Stimulated activated naive CD8-positive, alpha-beta T cell treated with anti-CD3 and anti-CD28 coated beads, Interleukin-15, Interleukin-2, amounts not matched to agents 100 ng/mL and 50 ng/mL, for 24 hours (primary cell): ENCODE results near the gene ANHX.
"Not testable (repeated sequence)": the region's sequence is repeated elsewhere in the genome, so short reads cannot be mapped to it uniquely, and the experiment has no call there.

Experiments used
- H3K27ac Mint-ChIP-seq: one replicate; pipeline ENCODE4 v1.8.0; 2021; ENCODE audit warnings: mild to moderate bottlenecking, mixed read lengths
- H3K27me3 Mint-ChIP-seq: one replicate; pipeline ENCODE4 v1.8.0; 2021; ENCODE audit warnings: mixed read lengths
- H3K36me3 Mint-ChIP-seq: one replicate; pipeline ENCODE4 v1.8.0; 2021; ENCODE audit warnings: low read depth, mixed read lengths
- H3K4me1 Mint-ChIP-seq: one replicate; pipeline ENCODE4 v1.8.0; 2021; ENCODE audit warnings: low read depth, mixed read lengths
- H3K4me3 Mint-ChIP-seq: one replicate; pipeline ENCODE4 v1.8.0; 2021; ENCODE audit warnings: mild to moderate bottlenecking, mixed read lengths
- H3K9me3 Mint-ChIP-seq: one replicate; pipeline ENCODE4 v1.8.0; 2021; ENCODE audit warnings: mixed read lengths

ANHX gene

GRCh38 chr12:133235401-133236112, at the start of gene ANHX:
Gene ANHX, minus strand, starts transcription at chr12:133235877. Its CDS starts 1,521 bp downstream, at chr12:133234356.
- Mint-ChIP-seq H3K4me3 (no peak within 1 kb of the TSS), H3K4me1 (no peaks in the 10 kb centered on the region), H3K36me3 (no peaks in the 10 kb centered on the region), H3K27me3 (no peaks in the 10 kb centered on the region), H3K27ac (no peak within 1 kb of the TSS), H3K9me3 (peaks cover 30% of the 10 kb centered on the region)

GRCh38 chr12:133264668-133265067, 29.0 kb upstream of the ANHX start:
- H3K4me3 Mint-ChIP-seq, H3K27ac Mint-ChIP-seq, H3K27me3 Mint-ChIP-seq, H3K4me1 Mint-ChIP-seq, H3K9me3 Mint-ChIP-seq, H3K36me3 Mint-ChIP-seq: not testable (repeated sequence)

- H3K9me3 Mint-ChIP-seq, result peaks cover 10% of the 10 kb centered on the region
- no peak overlapping the region for H3K4me3 Mint-ChIP-seq
- no peak overlapping the region for H3K27ac Mint-ChIP-seq
Observed at GRCh38 chr12:133264173-133264572, 28.5 kb upstream of the ANHX start.

GRCh38 chr12:133256321-133256720, 20.6 kb upstream of the ANHX start:
- peaks cover 21% of the 10 kb centered on the region for H3K9me3 Mint-ChIP-seq
- no peaks in the 10 kb centered on the region for H3K36me3 Mint-ChIP-seq
- H3K27ac Mint-ChIP-seq, result no peak overlapping the region
- H3K27me3 Mint-ChIP-seq, result no peaks in the 10 kb centered on the region
- H3K4me1 Mint-ChIP-seq, result no peaks in the 10 kb centered on the region
- H3K4me3 Mint-ChIP-seq, result no peak overlapping the region

More at GRCh38 chr12:133264173-133264572, 28.5 kb upstream of the ANHX start:
- Mint-ChIP-seq H3K27me3 (no peaks in the 10 kb centered on the region), H3K4me1 (no peaks in the 10 kb centered on the region), H3K36me3 (no peaks in the 10 kb centered on the region)

GRCh38 chr12:133255833-133256232, 20.2 kb upstream of the ANHX start:
- H3K9me3 Mint-ChIP-seq, result peaks cover 24% of the 10 kb centered on the region
- H3K4me1 Mint-ChIP-seq, H3K27ac Mint-ChIP-seq, H3K27me3 Mint-ChIP-seq, H3K4me3 Mint-ChIP-seq, H3K36me3 Mint-ChIP-seq: not testable (repeated sequence)

- H3K4me1 Mint-ChIP-seq, result no peaks in the 10 kb centered on the region
Observed at GRCh38 chr12:133251732-133252131, 16.1 kb upstream of the ANHX start.

GRCh38 chr12:133236556-133236955, 879 bp upstream of the ANHX start:
- H3K4me3 Mint-ChIP-seq, result no peak overlapping the region
- H3K36me3 Mint-ChIP-seq, result peaks cover 4% of the 10 kb centered on the region
- peaks cover 10% of the 10 kb centered on the region for H3K27me3 Mint-ChIP-seq
- no peaks in the 10 kb centered on the region for H3K4me1 Mint-ChIP-seq
- no peak overlapping the region for H3K27ac Mint-ChIP-seq
- H3K9me3 Mint-ChIP-seq, result peaks cover 32% of the 10 kb centered on the region

More at GRCh38 chr12:133251732-133252131, 16.1 kb upstream of the ANHX start:
- Mint-ChIP-seq H3K4me3 (no peak overlapping the region), H3K27me3 (no peaks in the 10 kb centered on the region), H3K36me3 (no peaks in the 10 kb centered on the region), H3K27ac (no peak overlapping the region), H3K9me3 (peaks cover 27% of the 10 kb centered on the region)

GRCh38 chr12:133236144-133236543, 467 bp upstream of the ANHX start:
- Mint-ChIP-seq H3K36me3 (peaks cover 4% of the 10 kb centered on the region), H3K4me3 (no peak overlapping the region), H3K27me3 (peaks cover 6% of the 10 kb centered on the region), H3K27ac (no peak overlapping the region), H3K9me3 (peaks cover 31% of the 10 kb centered on the region), H3K4me1 (no peaks in the 10 kb centered on the region)

- Mint-ChIP-seq H3K9me3 (peaks cover 27% of the 10 kb centered on the region), H3K27ac (no peak overlapping the region), H3K4me3 (no peak overlapping the region), H3K27me3 (no peaks in the 10 kb centered on the region), H3K36me3 (no peaks in the 10 kb centered on the region), H3K4me1 (no peaks in the 10 kb centered on the region)
Observed at GRCh38 chr12:133234971-133235370, 706 bp downstream of the ANHX start.

GRCh38 chr12:133233993-133234564, 1.6 kb downstream of the ANHX start:
- no peaks in the 10 kb centered on the region for H3K36me3 Mint-ChIP-seq
- H3K4me3 Mint-ChIP-seq, result no peak overlapping the region
- no peak overlapping the region for H3K27ac Mint-ChIP-seq
- H3K9me3 Mint-ChIP-seq, result peaks cover 27% of the 10 kb centered on the region
- no peaks in the 10 kb centered on the region for H3K27me3 Mint-ChIP-seq
- no peaks in the 10 kb centered on the region for H3K4me1 Mint-ChIP-seq

- H3K27me3 Mint-ChIP-seq, result no peaks in the 10 kb centered on the region
- H3K4me3 Mint-ChIP-seq, result no peak overlapping the region
- peaks cover 32% of the 10 kb centered on the region for H3K9me3 Mint-ChIP-seq
- H3K27ac Mint-ChIP-seq, result no peak overlapping the region
- no peaks in the 10 kb centered on the region for H3K4me1 Mint-ChIP-seq
- H3K36me3 Mint-ChIP-seq, result no peaks in the 10 kb centered on the region
Observed at GRCh38 chr12:133233006-133233405, 2.7 kb downstream of the ANHX start.

- peaks cover 29% of the 10 kb centered on the region for H3K9me3 Mint-ChIP-seq
- H3K27ac Mint-ChIP-seq, result no peak overlapping the region
- H3K36me3 Mint-ChIP-seq, result no peaks in the 10 kb centered on the region
- H3K4me3 Mint-ChIP-seq, result no peak overlapping the region
- H3K27me3 Mint-ChIP-seq, result no peaks in the 10 kb centered on the region
- no peaks in the 10 kb centered on the region for H3K4me1 Mint-ChIP-seq
Observed at GRCh38 chr12:133231001-133231400, 4.7 kb downstream of the ANHX start.

- H3K4me1 Mint-ChIP-seq, result no peaks in the 10 kb centered on the region
- no peak overlapping the region for H3K27ac Mint-ChIP-seq
- H3K4me3 Mint-ChIP-seq, result no peak overlapping the region
- H3K36me3 Mint-ChIP-seq, result no peaks in the 10 kb centered on the region
- H3K9me3 Mint-ChIP-seq, result peaks cover 25% of the 10 kb centered on the region
- peaks cover 3% of the 10 kb centered on the region for H3K27me3 Mint-ChIP-seq
Observed at GRCh38 chr12:133227281-133227852, 8.3 kb downstream of the ANHX start.

GRCh38 chr12:133226690-133227089, 9.0 kb downstream of the ANHX start:
- no peak overlapping the region for H3K4me3 Mint-ChIP-seq
- no peaks in the 10 kb centered on the region for H3K4me1 Mint-ChIP-seq
- peaks cover 25% of the 10 kb centered on the region for H3K9me3 Mint-ChIP-seq
- peaks cover 3% of the 10 kb centered on the region for H3K27me3 Mint-ChIP-seq
- H3K36me3 Mint-ChIP-seq, result no peaks in the 10 kb centered on the region
- H3K27ac Mint-ChIP-seq, result no peak overlapping the region

GRCh38 chr12:133225527-133225926, 10.2 kb downstream of the ANHX start:
- Mint-ChIP-seq H3K9me3 (peaks cover 18% of the 10 kb centered on the region), H3K27ac (no peak overlapping the region), H3K27me3 (peaks cover 3% of the 10 kb centered on the region), H3K4me1 (no peaks in the 10 kb centered on the region), H3K4me3 (no peak overlapping the region), H3K36me3 (no peaks in the 10 kb centered on the region)
